ENCODE data around the gene TAF4B. TPM values are rescaled to one million over a fixed set of nuclear protein-coding genes. Genes with fewer than 3 reads are reported as not detected.

Gene TAF4B, protein sequence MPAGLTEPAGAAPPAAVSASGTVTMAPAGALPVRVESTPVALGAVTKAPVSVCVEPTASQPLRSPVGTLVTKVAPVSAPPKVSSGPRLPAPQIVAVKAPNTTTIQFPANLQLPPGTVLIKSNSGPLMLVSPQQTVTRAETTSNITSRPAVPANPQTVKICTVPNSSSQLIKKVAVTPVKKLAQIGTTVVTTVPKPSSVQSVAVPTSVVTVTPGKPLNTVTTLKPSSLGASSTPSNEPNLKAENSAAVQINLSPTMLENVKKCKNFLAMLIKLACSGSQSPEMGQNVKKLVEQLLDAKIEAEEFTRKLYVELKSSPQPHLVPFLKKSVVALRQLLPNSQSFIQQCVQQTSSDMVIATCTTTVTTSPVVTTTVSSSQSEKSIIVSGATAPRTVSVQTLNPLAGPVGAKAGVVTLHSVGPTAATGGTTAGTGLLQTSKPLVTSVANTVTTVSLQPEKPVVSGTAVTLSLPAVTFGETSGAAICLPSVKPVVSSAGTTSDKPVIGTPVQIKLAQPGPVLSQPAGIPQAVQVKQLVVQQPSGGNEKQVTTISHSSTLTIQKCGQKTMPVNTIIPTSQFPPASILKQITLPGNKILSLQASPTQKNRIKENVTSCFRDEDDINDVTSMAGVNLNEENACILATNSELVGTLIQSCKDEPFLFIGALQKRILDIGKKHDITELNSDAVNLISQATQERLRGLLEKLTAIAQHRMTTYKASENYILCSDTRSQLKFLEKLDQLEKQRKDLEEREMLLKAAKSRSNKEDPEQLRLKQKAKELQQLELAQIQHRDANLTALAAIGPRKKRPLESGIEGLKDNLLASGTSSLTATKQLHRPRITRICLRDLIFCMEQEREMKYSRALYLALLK
- 10 to 100 TPM in 2 of 4 donors, 1 to 10 TPM in 2; 6.7 to 28.2 (median 11.9) TPM for total RNA-seq

DNA sequence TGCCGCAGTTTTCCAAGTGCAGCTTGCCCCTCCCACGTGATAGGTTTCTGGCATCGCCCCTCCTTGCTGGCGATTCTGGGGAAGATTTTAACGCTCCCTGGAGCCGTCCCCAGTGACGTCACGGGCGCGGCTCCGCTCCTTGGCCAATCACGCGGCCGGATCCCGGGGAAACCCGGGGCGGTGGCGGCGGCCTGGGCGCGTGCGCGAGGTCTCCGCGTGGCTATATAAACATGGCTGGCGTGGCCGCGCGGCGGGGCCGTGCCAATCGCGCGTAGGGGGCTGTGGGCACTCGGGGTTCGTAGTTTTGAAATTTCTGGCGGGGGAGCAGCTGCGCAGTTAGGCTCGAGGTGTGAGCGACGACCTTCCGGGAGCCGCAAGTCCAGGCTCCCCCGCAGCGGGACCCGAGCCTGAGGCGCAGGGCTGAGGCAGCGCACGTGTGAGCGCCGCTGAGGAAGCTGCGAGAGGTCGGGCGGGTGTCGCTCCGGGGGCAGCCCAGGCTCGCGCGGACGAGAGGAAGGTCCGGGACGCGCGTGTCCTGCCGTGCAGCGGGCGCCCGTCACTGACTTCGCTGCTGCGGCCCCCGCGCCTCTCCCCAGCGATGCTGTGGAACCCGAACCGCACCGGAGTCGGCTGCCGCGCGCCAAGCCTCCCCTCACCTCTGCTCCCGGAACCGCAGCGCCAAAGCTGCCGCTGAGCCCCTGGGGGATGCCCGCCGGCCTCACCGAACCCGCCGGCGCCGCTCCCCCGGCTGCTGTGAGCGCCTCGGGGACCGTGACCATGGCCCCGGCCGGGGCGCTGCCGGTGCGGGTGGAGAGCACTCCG, at the start of gene TAF4B:
TAF4B (plus strand) TSS at position 217 of the 822 bp plus-strand sequence; CDS start at position 706, 489 bp downstream.
- peak; percentile 59 to 72 for TF ChIP-seq POLR2A (IDR thresholded peaks at IDR 0.05)
- TF ChIP-seq CTCF (IDR thresholded peaks at IDR 0.05), result no peak
- intact Hi-C loops (cut with DNase I; ENCODE audit: low total_unique reads), result no loop called here

GRCh38 chr18:26181343-26181826, 44.9 kb upstream of the TAF4B start:
- Histone ChIP-seq H3K27ac (no peak overlapping the region), H3K36me3 (no peaks in the 10 kb centered on the region), H3K4me1 (no peaks in the 10 kb centered on the region), H3K9me3 (no peaks in the 10 kb centered on the region), H3K27me3 (no peaks in the 10 kb centered on the region), H3K4me3 (no peak overlapping the region)
- DNase-seq, result no peak
- no peak for TF ChIP-seq CTCF (IDR thresholded peaks at IDR 0.05)
- TF ChIP-seq POLR2A (IDR thresholded peaks at IDR 0.05), result no peak
- intact Hi-C loops (cut with DNase I; ENCODE audit: low total_unique reads), result no loop called here

More for the DNA sequence above, at the start of gene TAF4B:
- Histone ChIP-seq H3K4me3 (peak within 1 kb of the TSS; percentile 57 to 84), H3K4me1 (peaks cover 0 to 7% of the 10 kb centered on the region in 2 donors), H3K27me3 (no peaks in the 10 kb centered on the region), H3K27ac (peak within 1 kb of the TSS; percentile 58 to 73), H3K9me3 (no peaks in the 10 kb centered on the region), H3K36me3 (no peaks in the 10 kb centered on the region)
- DNase-seq, result peak; percentile 92 to 95

- Histone ChIP-seq H3K36me3 (no peaks in the 10 kb centered on the region), H3K27me3 (no peaks in the 10 kb centered on the region), H3K9me3 (no peaks in the 10 kb centered on the region), H3K4me1 (no peaks in the 10 kb centered on the region), H3K27ac (no peak overlapping the region), H3K4me3 (no peak overlapping the region)
- no peak for DNase-seq
- intact Hi-C loops (cut with DNase I; ENCODE audit: low total_unique reads), result no loop called here
- TF ChIP-seq CTCF (IDR thresholded peaks at IDR 0.05) (no peak), POLR2A (IDR thresholded peaks at IDR 0.05) (no peak)
These were observed 42.7 kb upstream of the TAF4B start for GRCh38 chr18:26183395-26184112.

DNA sequence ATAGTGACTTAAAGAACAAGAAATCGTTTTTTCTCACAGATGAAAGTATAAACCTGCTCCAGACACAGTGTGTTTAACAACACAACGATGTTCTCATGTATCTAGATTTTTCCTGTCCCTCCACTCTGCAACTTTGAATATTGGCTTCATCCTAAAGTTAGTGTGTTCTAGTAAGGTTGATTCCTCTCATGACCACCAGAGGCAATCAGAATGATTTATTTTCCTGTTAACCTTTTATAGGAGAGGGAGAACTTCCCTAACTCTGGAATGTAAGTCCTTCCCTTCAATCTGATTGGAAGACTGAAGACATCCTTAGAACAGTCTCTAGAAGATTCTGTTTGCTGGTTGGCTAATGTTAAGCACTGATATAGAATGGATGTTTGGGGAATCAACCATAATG, 41.0 kb upstream of the TAF4B start:
- Histone ChIP-seq H3K4me1 (no peaks in the 10 kb centered on the region), H3K27me3 (no peaks in the 10 kb centered on the region), H3K4me3 (no peak overlapping the region), H3K36me3 (no peaks in the 10 kb centered on the region), H3K27ac (no peak overlapping the region), H3K9me3 (no peaks in the 10 kb centered on the region)
- no peak for DNase-seq
- no peak for TF ChIP-seq POLR2A (IDR thresholded peaks at IDR 0.05)
- TF ChIP-seq CTCF (IDR thresholded peaks at IDR 0.05), result no peak
- intact Hi-C loops (cut with DNase I; ENCODE audit: low total_unique reads), result no loop called here
